Adrenal gland (tissue), 5 donors: ENCODE measurements around the gene TNRC6C.

ENCODE experiments used
- CTCF ChIP-seq, 6 experiments: fragments of 450-650 bp in 4 of 6; fragments of 200-600 bp in 2 of 6; sonication (generic) in 1 of 6; IDR thresholded peaks; 1 replicate in 5 of 6; 2 replicates in 1 of 6; pipeline versions ENCODE4 v1.5.1 to v1.8.0; 2016 to 2021; ENCODE audit warnings: antibody characterized with exemption in 6 of 6, mild to moderate bottlenecking in 2 of 6, moderate library complexity in 1 of 6
- POLR2A ChIP-seq, 2 donors: fragments of 450-650 bp; IDR thresholded peaks; one replicate each; pipeline ENCODE4 v1.6.1; 2017; ENCODE audit warnings: antibody characterized with exemption in 2 of 2, mild to moderate bottlenecking in 2 of 2, moderate library complexity in 1 of 2
- donor health status: DM: no; HTN: no; CAD: no.

GRCh38 chr17:77951123-77951522 lies 7.4 kb upstream of the TNRC6C start:
- TF ChIP-seq CTCF (IDR thresholded peaks at IDR 0.05) (no peak), POLR2A (IDR thresholded peaks at IDR 0.05) (no peak)
